ENCODE data around the gene AFAP1L1. TPM values are rescaled to one million over a fixed set of nuclear protein-coding genes. Genes with fewer than 3 reads are reported as not detected.
"Not testable (repeated sequence)": the region's sequence is repeated elsewhere in the genome, so short reads cannot be mapped to it uniquely, and the experiment has no call there.

The AFAP1L1 gene
- total RNA-seq, 2 donors from 2014 or later = 17.9 to 30.3 TPM

DNA sequence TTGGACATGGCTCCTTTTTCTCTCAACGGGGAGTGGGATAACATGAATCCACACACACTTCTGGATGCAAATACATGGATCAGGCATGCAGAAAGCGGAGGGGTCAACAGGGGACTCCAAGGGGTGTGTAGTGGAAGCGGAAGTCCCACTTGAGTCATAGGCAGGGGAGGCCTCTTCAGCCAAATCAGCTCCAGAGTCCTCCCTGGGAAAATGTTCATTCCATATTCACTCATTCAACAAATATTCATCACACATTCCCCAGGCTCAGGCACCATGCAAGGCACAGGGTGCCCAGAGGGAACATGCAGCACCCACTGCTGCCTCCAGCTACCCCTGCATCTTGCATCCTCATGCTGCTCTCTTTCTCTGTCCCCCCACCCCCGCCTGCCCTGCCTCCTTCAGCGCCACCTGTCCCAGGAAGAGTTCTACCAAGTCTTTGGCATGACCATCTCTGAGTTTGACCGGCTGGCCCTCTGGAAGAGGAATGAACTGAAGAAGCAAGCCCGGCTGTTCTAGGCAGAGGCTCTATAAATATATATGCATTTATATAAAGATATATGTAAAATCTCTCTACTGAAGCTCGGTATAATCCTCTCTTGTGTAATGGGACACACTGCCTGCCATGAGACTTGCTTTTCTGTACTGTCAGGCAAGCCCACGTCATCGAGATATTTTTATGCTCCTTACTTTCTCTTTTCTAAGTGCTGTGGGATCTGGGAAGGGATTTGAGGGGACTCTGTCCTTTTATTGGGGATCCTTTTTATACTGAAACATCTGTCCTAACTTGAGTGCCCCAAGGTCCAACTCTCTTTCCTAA is 13.6 kb upstream of the AFAP1L1 start:
- intact Hi-C loops (cut with DNase I) = no loop called here
- no peak for DNase-seq (ENCODE audit: low spot score)

GRCh38 chr5:149260761-149261160 is 10.9 kb upstream of the AFAP1L1 start:
- intact Hi-C loops (cut with DNase I) = no loop called here
- DNase-seq (ENCODE audit: low spot score) = no peak

DNA sequence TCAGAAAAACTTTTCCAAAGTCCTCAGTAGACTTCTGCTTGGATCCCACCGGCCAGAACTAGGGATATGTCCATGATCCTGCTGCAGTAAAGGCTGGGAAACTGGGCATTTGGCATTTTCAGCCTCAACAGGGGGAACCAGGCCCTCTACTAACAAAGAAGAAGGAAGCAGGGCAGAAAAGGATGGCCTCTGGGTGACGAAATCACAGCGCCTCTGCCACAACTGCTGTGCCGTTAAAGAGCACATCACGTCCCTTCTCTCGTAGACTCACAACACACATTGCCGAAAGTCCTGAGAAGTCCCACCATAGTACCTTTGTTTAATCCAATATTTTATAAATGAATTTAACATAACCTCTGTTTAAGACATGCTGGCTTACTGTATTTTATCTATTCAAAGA is 10.4 kb upstream of the AFAP1L1 start:
- no peak for DNase-seq (ENCODE audit: low spot score)
- intact Hi-C loops (cut with DNase I) = no loop called here

- intact Hi-C loops (cut with DNase I) = no loop called here
- no peak for DNase-seq (ENCODE audit: low spot score)
Measured at GRCh38 chr5:149262315-149262714, 9.3 kb upstream of the AFAP1L1 start.

DNA sequence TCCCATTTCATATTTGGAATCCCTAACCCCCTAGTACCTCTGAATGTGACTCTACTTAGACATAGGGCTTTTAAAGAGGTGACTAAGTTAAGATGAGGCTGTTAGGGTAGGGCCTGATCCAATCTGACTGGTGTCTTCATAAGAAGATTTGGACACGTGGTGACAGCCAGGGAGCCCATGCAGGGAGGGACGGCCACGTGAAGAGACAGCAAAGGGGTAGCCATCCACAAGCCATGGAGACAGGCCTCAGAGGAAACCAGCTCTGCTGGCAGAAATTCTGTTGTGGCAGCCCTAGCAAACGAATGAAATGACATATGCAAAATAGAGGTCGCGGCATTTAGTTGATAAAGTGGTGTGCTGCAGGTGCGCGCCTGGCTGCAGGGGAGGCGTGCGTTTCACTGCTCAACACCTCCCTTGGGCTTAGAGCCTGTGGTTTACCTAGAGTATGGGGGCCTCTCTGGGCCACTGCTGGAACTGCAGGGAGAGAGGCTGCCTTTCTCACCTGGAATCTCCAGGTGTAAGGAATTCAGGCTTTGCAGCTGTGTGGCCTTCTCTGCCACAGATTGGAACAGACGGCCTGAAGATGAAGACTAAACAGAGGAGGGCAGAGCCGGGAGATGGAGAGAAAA is 7.1 kb upstream of the AFAP1L1 start:
- DNase-seq (ENCODE audit: low spot score) = no peak
- intact Hi-C loops (cut with DNase I) = no loop called here

DNA sequence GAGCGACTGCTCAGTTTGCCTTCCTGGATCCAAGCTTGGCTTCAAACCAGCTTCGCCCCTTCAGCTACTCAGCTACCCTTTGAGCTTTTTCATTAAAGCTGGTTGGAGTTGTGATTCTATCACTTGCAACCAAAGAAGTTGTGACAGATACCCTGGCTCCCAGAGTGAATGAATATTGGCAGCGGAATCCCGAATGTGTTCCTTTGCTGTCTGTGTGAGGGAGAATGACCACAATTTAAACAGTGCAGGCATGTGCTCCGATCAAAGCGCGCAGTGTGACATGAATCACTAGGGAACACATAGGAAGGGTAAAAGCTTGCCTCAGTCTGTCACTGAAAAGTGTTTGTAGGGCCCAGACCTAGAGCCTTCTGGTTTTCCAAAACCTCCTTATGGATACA is 6.6 kb upstream of the AFAP1L1 start:
- intact Hi-C loops (cut with DNase I) = no loop called here
- no peak for DNase-seq (ENCODE audit: low spot score)

DNA sequence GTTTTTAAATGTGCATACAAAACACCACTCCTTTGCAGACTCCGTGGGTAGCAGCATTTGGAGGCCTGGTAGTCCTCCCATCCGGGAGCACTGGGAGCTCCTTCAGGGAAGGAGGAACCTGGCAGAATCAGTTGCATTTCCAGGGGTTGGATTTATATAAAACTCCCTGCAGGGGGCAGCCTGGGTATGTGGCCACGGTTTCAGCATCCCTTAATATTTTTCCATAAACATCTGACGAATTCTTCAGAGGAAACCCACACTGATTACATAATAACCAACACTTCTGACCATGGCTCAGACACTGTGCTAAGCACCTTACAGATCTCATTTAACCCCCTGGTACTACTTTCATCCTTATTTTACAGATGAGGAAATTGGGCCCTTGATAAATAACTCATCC is 6.1 kb upstream of the AFAP1L1 start:
- intact Hi-C loops (cut with DNase I) = no loop called here
- DNase-seq (ENCODE audit: low spot score) = no peak

- intact Hi-C loops (cut with DNase I) = no loop called here
- no peak for DNase-seq (ENCODE audit: low spot score)
Measured at GRCh38 chr5:149267241-149267973, 4.3 kb upstream of the AFAP1L1 start.

GRCh38 chr5:149268928-149269557 is 2.6 kb upstream of the AFAP1L1 start:
- DNase-seq (ENCODE audit: low spot score) = no peak
- intact Hi-C loops (cut with DNase I) = no loop called here

- DNase-seq (ENCODE audit: low spot score) = no peak
- intact Hi-C loops (cut with DNase I) = loop anchor here in 1 of 2 donors (1.0 kb wide), 1 partner anchor 17 kb away; no protein-coding TSS in a partner anchor
Measured at GRCh38 chr5:149271195-149271715, 404 bp upstream of the AFAP1L1 start.

DNA sequence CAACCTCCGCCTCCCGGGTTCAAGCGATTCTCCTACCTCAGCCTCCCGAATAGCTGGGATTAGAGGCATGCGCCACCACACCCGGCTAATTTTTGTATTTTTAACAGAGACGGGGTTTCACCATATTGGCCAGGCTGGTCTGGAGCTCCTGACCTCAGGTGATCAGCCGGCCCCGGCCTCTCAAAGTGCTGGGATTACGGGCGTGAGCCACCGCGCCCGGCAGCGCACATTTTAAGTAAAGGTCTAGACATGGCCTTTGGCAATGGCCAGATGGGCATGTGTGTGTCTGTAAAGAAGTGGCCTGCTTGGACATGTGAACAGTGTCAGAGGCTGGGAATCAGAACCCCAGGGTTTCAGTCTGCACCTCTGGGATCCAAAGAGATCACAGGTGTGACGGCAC is 1.1 kb downstream of the AFAP1L1 start:
- intact Hi-C loops (cut with DNase I); DNase-seq (ENCODE audit: low spot score): not testable (repeated sequence)

- intact Hi-C loops (cut with DNase I) = no loop called here
- no peak for DNase-seq (ENCODE audit: low spot score)
Measured at GRCh38 chr5:149273237-149273636, 1.6 kb downstream of the AFAP1L1 start.

- DNase-seq (ENCODE audit: low spot score) = no peak
- intact Hi-C loops (cut with DNase I) = no loop called here
Measured at GRCh38 chr5:149273950-149274349, 2.3 kb downstream of the AFAP1L1 start.

GRCh38 chr5:149274939-149275338 is 3.3 kb downstream of the AFAP1L1 start:
- intact Hi-C loops (cut with DNase I) = no loop called here

DNA sequence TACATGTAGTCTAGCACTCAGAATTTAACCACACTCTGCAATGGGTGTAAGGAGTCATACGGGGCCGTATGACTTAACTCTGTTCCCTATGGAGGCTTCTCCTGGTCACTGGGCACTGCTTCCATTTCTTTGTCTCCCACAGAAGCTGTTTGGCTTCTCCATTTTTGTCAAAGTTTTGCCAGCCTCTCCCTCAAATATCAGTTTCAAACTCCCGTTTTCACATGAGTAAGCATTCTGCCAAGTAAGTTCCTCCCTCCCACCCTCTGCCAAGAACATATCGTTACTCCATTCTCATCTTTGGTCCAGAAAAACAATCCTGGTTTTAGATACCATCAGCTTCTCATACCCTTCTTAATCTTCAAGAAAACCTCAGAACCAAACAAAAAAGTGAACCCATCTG is 6.1 kb downstream of the AFAP1L1 start:
- intact Hi-C loops (cut with DNase I) = no loop called here
- no peak for DNase-seq (ENCODE audit: low spot score)

More at GRCh38 chr5:149274939-149275338, 3.3 kb downstream of the AFAP1L1 start:
- no peak for DNase-seq (ENCODE audit: low spot score)

DNA sequence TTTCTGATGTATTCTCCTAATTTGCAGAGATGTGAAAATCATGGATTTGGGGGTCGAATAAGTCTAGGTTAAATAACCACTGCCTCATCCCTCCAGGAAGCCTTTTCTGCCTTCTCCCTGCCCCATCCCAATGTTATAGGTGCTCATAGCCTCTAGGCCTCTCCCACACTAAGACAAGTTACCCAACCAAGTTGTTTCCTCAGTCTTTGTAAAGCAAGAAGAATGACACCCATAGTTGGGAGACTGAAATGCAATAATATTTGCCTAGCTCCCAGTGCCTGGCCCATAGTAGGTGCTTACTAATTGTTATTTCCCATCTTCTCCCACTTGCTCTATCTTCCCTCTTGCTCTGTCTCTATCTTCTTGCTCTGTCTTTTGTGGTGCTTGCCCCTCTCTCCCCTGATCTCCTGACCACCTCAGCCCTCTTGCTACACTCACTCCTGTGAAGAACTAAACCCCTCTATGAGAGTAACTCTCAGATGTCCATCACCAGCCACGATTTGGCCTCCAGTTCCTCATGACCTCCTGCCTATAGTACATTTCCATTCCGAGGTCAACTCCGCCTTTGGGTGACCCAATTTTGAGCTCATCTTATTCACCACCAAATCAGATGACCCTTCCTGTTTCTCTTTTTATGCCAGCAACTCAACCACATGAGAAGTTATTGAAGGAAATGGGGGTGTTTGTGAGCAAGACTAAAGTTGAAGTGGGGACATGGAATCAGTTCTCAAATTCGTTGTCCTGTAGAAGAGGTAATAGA is 7.0 kb downstream of the AFAP1L1 start:
- intact Hi-C loops (cut with DNase I) = no loop called here
- DNase-seq (ENCODE audit: low spot score) = no peak

DNA sequence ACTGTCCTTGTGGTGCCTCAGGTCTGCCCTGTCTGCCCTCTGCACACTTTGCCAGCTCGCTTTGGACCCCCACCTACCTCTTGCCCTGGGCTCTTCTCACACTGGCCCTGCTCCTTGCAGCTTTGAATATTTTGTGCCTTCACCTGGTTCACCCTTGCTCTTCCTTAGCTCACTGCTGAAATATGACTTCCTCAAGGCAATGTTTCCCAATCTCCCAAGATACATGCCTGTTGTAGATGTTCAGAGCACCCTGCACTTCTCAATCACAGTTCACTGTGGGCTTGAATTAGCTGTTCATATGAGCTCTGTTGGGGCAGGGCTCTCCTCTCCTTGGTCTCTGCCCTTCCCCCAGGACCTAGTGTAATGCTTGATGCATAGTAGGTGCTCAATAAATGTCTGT is 8.0 kb downstream of the AFAP1L1 start:
- intact Hi-C loops (cut with DNase I) = no loop called here
- DNase-seq (ENCODE audit: low spot score) = no peak

DNA sequence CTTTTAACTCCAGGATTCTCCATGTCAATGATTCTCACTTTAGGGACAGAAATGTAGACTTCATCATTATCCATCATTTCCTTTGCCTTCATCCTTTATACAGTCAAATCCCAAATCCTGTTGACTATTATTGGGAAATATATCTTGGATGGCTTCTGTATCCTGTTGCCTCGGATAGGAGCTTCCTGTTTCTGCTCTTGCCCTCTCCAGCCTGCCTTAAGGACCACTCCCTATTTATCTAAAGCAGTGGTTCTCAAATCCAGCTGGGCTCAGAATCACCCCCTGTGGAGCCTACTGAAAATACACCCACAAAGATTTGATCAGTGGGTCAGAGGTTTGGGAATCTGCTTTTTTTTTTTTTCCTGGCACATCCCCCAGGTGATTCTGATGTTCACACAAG is 8.5 kb downstream of the AFAP1L1 start:
- no peak for DNase-seq (ENCODE audit: low spot score)
- intact Hi-C loops (cut with DNase I) = no loop called here

DNA sequence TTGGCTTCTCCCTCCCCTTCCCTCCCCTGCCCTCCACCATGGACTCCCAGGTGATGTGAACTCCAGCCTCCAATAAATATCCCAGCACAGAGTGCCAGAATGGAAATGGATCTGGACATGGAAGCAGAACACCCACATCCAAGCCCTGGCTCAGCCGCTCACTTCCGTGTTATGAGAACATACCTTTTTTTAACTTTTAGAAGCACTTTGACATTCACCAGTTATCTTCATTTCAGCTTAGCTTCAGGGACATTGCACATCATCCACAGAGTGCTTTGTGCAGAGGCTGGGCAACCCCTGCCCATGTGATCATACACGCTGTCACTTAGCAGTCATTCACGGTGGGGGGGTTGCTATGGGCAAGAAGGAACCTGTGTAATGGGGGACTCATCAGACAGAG is 9.1 kb downstream of the AFAP1L1 start:
- DNase-seq (ENCODE audit: low spot score) = no peak
- intact Hi-C loops (cut with DNase I) = no loop called here
